NCI-H446 (cell line): ENCODE measurements around the gene SPHK1.

ENCODE experiments used
- DNase-seq, 2 experiments: peaks; one replicate each; lab custom pipeline; 2025; lab: John Stamatoyannopoulos, UW

Gene SPHK1

GRCh38 chr17:76407509-76407908, 23.1 kb downstream of the SPHK1 start:
- DNase-seq, result no peak

DNA sequence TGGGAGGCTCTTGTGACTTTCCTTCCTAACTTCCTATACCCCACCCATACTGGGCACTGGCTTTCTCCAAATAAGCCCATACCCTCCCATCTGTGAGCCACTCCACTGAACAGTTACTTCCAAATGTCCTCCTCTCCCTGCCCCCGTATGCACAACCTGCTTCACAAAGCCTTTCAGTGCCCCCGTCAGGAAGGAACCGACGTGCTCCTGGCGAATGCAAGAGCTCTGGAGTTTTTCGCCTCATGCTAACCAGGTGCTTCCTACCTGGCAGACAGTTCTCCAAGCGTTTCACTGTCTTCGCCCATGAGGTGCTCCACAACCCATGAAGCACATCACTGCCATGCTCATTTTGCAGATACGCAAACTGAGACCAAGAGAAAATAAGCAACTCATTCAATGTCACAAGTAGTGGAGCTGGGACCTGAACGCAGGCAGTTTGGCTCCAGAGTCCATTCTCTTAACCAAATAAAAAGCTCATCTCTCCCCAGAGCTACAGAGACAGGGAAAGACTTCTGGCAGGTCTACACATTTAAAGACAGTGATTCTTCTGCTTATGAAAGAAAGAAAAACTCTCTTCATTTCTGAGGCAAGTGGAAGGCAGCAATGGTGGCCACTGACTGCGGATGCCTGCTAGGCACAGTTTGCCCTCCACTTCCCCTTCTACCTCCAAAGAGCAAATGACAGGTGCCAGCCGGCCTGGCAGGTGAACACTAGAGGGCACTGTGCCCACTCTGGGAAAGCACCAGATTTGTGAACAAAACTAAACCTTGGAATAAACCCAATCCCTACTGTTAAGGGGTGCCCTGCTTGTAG, 23.8 kb downstream of the SPHK1 start:
- DNase-seq, result peak; percentile 15 to 65

GRCh38 chr17:76410328-76410965, 26.0 kb downstream of the SPHK1 start:
- DNase-seq, result no peak

DNA sequence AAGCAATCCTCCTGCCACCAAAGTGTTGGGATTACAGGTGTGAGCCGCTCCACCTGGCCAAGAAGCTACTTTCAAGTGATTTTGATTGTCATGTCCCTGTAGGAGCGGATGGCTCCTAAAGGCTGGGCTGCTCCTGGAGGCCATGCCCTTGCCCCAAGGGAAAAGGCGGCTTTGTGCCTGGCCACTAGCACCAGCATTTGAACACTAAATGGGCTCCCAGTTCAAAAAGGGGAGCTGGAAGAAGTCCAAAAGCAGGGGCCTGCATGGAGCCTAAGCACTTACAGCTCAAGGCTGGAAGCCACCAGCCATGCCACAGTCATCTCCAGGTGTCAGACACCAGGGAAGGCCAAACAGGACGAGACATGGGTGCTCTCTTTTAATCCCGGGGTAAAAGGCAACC, 26.8 kb downstream of the SPHK1 start:
- no peak for DNase-seq

DNA sequence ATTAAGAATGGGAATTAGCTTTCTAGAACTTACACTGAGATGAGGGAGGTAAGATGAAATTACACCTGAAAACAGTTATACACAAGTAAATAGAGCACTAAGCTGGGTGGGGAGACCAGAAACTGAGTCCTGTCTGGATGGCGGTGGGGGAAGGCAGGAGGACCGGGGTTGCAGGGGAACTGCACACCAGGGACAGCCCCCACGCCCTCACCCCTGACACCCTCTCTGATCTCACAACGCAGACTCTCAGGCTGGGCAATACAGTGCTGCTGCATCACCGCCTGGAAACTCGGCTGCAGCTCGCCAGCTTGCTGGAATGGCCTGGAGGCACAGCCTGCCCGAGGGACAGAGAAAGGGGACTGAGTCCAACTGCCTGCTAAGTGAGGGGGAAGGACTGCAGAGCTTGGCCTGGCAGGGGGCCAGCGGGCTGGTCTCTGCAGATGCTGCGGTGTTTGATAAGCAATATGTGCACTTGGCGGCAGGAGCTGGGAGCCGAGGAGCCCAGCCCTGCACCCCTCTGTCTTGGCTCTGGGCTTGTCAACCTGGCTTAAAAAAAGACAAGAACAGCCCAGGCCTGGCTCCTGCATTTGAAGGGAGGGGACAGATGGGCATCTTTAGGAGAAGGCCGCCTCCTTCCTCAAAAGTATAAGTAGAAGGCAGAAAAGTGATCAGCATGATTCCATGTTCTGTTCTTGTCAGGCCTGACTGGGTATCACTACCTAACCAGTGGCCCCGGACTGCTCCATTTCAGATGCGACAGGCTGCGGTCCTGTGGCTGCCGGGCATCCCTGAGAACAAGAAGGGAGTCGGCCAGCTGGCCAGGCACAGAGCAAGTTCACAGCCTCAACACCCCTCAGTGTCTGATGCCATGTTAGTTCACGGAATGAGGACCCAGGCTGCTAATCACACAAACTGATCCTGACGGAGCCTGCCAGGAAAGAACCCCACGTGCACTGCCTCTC, 30.2 kb downstream of the SPHK1 start:
- DNase-seq, result peak; percentile 79 to 98

DNA sequence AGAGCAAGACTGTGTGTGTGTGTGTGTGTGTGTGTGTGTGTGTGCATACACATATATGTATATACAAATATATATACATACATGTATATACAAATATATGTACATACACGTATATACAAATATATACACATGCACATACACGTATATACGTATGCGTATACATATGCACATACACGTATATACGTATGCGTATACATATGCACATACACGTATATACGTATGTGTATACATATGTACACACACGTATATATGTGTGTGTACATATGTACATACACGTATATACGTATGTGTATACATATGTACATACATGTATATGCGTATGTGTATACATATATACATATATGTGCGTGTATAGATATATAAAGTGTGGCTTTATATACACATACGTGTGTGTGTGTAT, 31.4 kb downstream of the SPHK1 start:
- DNase-seq, result no peak

GRCh38 chr17:76416457-76416856, 32.0 kb downstream of the SPHK1 start:
- DNase-seq, result no peak

DNA sequence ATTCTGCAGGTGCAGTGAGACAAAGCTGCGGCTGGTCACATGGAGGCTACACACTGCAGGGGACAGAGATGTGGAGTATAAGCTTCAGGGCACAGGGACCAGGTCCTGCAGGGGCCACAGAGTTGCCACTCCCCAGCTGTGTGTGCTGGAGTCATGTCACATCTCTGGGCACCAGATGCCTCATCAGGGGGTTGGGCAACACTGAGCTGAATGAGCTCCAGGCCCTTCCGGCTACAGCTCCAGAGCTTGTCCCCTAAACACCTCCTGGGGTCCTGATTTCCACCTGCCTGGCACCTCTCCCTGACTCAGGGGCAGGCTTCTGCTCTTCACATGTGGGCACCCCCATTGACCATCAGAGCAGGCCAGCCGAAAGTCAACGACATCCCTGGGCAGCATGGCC, 32.5 kb downstream of the SPHK1 start:
- DNase-seq, result no peak

DNA sequence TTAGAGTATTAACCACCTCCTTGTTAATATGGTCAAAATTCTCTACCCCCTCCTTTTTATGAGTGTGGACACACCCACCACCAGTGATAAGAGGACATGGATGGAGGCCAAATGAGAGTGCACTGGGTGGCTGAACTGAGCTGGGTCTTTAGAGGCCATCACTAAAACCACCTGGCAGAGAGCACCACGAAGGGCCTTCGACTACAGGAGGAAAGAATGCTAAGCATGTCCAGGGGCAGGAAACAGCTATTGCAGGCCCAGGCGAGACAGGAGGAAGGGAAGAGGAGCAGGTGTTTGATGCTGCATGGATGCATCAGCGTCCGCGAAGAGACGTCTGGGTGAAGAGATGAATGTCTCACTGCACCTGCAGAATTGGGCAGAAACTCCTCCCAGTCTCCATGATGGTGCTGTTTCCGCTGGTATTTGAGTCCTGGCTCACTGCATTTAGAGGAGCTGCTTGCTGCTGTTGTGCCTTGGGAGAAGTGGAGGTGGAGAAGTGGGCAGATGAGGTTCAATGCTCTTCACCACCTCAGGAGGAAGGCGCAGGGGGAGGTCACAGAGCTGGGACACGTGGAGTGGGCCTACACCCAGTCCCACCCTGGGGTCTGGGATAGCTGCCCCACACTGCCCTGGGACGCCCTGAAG, 33.2 kb downstream of the SPHK1 start:
- DNase-seq, result no peak

- no peak for DNase-seq
Observed at GRCh38 chr17:76419576-76420260, 35.3 kb downstream of the SPHK1 start.

GRCh38 chr17:76420356-76421043, 36.1 kb downstream of the SPHK1 start:
- DNase-seq, result no peak

DNA sequence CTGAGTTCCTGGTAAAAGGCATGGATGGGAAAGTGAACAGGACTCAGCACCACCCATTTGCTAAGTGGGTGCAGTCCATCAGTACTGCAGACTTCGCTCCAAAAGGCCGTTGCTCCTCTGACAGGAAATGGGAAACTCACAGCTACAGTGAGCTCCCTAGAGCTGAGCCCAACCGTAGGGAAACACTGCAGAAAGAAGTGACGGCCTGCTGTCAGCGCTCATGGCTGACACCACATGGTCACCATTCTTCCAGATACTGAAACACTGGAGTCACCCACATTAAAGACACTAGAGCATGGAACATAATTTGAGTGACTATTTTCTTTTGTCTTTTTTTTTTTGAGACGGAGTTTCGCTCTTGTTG, 36.6 kb downstream of the SPHK1 start:
- no peak for DNase-seq

DNA sequence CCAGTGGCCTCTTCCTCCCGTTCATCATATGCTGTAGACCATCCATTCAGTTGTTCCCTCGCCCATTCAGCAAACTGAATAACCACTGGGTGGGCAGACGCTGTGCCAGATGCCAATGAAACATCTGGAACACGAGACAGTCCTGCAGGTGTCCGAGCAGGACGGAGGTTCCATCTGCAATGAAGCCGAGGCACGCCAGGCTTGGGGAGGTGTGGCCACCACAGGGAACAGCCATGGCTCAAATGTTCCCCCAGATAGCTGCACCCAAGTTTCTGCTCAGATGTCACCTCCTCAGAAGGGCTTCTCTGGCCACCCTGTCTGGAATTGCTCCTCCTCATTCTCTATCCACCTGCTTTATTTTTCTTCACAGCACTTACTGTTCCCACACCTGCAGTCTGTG, 38.0 kb downstream of the SPHK1 start:
- DNase-seq, result no peak

GRCh38 chr17:76422860-76423259, 38.5 kb downstream of the SPHK1 start:
- DNase-seq, result no peak

- DNase-seq, result no peak
Observed at GRCh38 chr17:76426853-76427252, 42.4 kb downstream of the SPHK1 start.

- DNase-seq, result no peak
Observed at GRCh38 chr17:76427501-76428231, 43.3 kb downstream of the SPHK1 start.

DNA sequence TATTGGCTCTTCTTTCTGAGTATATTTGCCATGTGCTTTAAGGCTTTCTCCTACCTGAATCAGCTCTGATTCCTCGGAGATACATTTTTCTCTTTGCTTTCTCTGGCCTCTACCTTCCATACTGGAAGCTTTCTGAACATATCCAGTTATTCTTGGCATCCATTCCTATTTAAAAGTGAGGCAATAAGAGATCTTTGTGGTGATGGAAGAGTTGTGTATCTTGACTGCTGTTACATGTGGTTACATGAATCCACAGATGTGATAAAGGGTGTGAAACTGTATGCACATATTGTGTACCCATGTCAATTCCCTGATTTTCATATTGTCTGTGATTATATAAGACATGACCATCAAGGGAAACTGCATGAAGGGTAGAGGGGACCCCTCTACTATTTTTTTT, 44.1 kb downstream of the SPHK1 start:
- no peak for DNase-seq

DNA sequence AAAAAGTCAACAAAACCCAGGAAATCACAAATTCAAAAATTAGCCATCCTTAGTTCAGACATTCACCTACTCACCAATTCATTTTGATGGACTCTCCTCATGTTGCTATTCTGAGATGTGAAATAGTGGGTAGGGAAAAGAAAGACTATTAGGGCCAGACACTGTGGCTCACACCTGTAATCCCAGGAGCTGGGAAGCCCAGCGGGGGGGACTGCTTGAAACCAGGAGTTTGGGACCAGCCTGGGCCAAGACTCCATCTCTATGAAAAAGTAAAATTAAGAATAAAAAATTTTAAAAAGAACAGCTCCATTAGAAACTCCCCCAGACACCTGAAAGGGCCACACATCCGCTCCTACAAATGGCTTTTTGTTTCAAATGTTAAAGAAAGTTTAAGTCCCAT, 47.1 kb downstream of the SPHK1 start:
- no peak for DNase-seq

- no peak for DNase-seq
Observed at GRCh38 chr17:76432004-76432403, 47.6 kb downstream of the SPHK1 start.

DNA sequence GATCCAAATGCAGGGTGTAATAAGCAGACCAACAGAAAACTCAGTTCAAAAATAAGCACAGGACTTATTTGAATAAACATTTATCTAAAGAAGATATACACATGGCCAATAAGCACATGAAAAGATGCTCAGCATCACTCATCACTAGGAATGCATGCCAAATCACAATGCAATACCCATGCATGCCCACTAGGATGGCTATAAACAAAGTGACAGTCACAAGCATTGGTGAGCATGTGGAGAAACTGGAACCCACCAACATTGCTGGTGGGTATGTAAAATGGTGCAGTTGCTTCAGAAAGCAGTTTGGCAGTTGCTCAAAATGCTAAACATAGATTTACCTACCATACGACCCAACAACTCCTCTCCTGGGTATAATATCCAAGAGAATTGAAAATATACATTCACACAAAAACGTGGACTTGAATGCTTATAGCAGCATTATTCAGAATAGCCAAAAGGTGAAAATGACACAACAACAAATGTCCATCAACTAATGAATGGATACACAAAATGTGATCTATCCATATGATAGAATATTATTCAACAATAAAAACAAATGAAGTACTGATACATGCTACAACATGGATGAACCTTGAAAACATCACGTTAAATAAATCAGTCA, 48.4 kb downstream of the SPHK1 start:
- no peak for DNase-seq
